Stimulated activated CD8-positive, alpha-beta memory T cell treated with anti-CD3 and anti-CD28 coated beads, Interleukin-12 subunit alpha, Interleukin-12 subunit beta, amount 100 ng/mL, for 24 hours (primary cell): ENCODE measurements around the gene HOXA10.

Experiments used
- DNase-seq: peaks from one replicate; pipeline ENCODE4 v3.0.0-alpha.2; 2020; ENCODE audit errors: extremely low read depth

Gene HOXA10

DNA sequence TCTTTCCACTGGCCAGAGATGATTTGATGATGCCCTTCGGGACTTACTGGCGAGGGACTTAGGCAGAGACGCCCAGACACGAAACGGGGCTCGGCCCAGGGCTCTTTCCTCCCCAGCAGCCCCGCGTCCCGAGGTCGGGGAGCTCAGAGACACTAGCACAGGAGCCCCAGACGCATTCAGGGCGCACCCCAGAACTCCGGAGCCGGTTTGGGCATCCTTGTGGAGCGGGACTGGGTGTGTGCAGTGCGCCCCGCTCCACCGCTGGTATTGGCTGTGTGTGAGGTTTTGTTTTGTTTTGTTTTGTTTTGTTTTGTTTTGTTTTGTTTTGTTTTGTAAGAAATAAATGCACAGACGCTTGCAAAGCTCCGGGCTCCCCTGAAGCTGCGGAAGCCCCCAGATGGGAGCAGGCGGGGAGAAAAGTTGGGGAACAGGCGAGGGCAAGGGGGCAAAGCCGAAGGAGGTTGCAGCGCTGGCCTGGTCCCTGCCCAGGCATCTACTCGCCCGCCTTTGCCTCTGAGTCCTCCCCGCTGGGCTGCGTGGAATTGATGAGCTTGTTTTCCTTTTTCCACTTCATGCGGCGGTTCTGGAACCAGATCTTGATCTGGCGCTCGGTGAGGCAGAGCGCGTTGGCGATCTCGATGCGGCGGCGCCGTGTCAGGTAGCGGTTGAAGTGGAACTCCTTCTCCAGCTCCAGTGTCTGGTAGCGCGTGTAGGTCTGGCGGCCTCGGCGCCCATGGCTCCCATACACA is 28.8 kb downstream of the HOXA10 start:
- DNase-seq = no peak

DNA sequence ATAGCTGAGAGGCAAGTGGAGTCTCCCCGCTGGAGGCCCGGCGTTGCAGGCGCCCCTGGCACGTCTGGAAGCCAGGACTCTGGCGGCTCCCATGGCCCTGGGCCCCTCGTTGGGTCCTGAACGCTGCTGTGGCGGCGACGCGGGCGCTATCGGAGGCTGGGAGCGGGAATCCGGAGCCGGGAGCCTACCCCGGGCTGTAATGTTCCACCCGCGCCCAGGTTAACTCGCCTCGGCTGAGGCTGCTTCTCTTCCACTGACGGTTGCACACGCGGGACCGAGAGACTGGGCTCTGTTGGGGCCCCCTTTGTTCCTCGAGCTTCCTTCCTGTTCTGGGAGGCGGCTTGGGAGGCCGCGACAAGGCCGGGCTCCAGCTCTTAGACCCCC is 29.3 kb downstream of the HOXA10 start:
- no peak for DNase-seq

DNA sequence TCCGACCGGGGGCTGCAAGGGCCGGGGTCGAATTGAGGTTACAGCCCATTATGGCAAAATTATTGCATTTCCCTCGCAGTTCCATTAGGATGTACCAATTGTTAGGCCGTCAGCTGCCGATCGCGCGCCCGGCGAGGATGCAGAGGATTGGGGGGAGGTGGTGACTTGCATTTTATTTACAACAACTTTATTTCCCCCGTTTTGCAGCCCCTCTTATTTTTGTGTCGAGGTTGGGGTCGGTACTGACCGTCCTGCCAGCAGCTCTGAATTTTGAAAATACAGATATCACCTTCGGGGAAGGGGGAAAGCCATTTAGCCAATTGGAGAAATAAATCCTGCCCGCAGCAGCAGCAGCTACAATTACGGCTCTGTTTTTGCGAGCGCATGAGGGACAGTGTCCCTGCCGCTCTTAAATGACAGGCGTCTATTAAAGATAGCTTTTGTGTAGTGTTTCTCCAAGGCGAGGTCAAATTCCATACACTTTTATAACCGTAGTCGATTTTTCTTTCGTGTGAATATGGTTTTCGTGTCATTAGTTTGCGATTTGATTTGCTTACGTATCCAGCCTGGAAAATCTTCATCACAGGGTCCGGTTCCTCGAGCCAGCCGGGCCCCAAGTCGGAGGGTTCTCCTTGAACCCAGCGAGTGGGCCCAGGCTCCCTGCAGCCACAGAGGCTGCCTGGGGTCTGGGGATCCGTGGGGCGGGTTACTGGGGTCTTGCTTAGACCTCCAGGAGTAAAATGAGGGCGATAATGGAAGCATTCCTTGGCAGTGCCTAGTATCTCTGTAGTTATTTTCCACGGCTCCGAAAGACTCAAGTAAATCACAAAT is 30.0 kb downstream of the HOXA10 start:
- DNase-seq = no peak

DNA sequence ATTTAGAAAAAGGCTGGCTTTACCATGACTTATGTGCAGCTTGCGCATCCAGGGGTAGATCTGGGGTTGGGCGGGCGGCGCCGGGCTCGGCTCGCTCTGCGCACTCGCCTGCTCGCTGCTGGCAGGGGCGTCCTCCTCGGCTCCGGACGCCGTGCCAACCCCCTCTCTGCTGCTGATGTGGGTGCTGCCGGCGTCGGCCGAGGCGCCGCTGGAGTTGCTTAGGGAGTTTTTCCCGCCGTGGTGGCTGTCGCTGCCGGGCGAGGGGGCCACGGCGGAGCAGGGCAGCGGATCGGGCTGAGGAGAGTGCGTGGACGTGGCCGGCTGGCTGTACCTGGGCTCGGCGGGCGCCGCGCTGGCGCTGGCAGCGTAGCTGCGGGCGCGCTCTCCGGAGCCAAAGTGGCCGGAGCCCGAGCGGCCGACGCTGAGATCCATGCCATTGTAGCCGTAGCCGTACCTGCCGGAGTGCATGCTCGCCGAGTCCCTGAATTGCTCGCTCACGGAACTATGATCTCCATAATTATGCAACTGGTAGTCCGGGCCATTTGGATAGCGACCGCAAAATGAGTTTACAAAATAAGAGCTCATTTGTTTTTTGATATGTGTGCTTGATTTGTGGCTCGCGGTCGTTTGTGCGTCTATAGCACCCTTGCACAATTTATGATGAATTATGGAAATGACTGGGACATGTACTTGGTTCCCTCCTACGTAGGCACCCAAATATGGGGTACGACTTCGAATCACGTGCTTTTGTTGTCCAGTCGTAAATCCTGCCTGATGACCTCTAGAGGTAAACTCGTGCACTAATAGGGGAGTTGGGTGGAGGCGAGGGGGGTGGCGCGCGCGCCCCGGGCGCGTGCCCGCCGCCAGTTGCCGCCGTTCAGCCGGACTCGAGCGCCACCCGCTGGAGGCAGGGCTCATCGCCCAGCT is 30.8 kb downstream of the HOXA10 start, which contains the start of gene HOXA5:
HOXA5 (minus strand) TSS at position 659 of the 927 bp plus-strand sequence; CDS start at position 585, 74 bp downstream.
- no peak for DNase-seq

DNA sequence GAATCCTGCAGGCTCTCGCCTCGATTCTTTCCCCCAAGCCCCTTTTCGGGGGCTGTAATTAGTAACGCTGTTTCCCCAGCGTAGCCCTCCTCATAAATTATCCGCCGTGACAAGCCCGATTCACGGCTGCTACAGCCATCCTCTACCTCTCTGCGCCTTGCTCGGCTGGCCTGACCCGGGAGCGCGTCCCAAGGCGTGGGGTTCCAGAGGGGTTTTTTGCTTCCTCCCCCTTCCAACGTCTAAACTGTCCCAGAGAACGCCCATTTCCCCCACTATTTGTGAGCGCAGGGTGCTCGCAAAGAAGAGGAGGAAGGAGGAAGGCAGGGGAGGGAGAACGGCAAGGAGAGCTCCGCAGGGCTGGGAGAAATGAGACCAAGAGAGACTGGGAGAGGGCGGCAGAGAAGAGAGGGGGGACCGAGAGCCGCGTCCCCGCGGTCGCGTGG is 31.5 kb downstream of the HOXA10 start:
- DNase-seq = no peak

DNA sequence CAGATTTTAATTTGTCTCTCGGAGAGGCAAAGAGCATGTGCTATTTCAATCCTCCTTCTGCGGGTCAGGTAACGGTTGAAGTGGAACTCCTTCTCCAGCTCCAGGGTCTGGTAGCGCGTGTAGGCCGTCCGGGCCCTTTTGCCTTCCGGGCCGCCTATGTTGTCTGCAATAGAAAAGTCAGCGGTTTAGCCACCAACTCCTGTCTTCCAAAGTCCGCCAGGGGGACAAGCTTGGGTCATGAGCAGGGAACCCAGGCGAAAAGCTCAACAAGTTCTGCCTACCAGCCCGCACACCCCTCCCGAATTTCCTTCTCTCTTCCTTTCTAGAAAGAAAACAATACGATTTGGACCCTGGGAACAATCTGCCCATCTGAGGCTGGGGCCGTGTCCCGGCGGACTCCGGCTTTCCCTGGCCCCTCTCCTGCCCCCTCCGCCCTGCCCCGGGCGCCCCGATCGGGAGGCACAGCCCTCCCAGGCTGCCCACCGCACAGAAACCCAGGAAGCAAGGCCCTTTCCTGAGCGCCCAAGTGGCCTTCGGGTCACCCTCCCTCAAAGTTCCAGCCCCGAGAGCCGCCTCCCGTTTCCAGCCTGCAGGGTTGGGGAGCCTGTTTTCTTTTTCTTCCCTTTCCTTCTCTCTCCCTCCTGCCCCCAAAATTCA is 32.1 kb downstream of the HOXA10 start:
- no peak for DNase-seq

DNA sequence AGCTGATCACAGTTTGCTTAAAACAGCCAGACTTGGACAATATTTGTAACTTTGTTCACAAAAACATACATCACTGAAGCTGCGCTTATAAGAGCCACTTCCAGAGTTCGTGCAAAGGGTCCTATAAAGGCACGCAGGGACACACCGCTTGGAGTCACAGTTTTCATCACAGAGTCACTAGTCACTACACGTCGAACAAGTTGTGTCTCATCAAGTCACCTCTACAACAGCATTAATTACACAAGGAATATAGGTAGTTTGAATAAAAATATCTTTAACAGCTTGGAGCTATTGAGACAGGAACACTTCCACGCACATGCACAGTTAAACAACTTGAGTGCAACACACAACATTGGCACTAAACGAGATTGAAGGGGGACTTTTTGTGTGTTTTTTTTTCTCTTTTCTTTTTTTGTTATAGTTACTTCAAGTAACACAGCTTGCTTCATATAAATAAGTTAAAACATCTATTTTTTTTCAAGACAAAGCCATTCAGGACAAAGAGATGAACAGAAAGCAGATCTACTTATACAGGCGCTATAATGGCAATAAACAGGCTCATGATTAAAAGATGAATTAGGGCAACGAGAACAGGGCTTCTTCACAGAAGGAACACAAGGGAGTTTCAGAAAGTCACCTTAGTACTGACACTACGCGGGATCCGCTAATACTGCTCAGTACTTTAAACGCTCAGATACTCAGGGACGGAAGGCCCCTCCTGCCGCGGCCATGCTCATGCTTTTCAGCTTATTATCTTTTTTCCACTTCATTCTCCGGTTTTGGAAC is 32.8 kb downstream of the HOXA10 start:
- DNase-seq = no peak

DNA sequence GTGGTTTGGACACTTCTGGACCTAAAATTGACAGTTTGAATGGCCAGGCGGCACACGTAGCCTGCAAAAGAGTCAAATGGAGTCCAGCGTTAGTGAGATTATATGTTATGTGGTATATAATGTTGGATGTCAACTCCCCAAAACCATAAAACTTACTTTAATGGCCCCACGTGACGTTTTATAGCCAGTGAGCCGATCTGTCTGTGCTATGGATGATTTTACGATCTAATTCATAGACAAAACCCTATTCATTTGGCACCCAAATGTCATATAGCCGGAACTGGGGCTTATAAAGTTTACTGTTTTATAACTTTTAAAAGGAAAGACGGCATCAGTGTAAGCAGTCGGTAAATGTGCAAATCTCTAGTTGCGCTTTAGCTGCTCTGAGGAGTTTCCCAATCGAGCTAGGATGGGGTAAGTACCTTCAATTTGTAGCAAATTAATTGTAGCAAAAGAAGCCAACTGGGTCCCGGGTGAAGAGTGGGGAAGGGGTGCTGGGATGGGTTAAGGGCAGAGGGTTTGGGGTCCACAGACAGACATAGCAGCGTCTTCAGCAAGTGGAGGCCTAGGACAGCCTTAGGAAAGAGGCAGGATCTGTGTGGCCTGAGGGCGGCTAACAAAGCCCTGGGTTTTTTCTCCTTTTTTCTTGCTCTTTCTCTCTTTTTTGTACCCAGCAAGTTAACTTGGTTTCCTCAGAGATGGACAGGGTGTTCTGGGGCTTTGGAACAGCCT is 33.8 kb downstream of the HOXA10 start:
- DNase-seq = no peak

DNA sequence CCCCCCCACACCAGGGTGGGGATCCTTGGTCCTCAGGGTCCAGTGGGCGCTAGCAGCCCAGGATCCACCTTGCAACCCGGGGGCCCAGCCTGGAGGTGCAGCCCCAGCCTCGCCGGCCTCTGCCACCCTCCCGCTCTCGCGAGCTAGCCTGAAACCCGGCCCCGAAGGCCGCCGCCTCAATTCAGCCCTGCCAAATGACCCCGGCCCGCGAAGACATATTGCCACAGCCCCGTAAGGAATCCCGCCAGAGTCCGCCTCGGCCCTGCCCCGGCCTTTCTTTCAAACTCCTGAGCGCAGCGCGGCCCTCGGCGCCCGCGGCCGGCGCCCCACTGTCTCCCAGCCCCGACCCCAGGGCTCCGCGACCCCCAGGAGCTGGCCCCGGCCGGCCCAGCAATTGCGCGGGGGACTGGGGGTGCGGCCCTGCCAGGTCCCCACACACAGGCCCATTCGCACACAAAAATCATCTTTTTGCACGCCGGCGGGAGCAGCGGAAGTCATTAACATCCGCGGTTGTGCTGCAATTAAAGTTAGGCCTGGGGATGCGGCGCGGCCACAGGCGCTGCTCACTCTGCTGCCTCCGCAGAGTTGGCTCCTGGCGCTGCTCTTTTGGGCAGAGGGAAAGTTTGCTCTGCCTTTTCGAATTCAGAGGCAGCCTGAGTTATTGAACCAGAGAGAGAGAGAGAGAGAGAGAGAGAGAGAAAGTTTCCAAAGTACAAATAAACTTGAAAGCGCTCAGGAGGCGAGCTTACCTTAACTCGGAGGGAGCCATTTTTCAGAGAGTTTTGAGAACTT is 34.6 kb downstream of the HOXA10 start:
- no peak for DNase-seq

DNA sequence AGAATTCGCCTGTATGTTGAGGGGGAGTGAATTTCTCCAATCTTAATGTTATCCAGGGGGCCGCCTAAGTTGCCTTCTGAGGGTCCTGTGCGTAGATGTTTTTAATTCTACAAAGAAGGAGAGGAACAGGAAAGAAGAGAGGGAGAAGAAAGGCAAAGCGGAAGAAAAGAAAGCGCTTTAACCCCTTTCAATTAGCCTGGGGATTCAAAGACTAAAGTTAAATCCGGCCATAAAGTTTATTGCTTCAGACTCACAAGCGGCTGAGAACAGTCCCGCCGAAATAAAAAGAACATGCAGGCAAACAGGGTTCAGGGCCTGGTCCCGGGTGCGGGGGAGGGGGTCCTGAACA is 35.2 kb downstream of the HOXA10 start:
- no peak for DNase-seq

DNA sequence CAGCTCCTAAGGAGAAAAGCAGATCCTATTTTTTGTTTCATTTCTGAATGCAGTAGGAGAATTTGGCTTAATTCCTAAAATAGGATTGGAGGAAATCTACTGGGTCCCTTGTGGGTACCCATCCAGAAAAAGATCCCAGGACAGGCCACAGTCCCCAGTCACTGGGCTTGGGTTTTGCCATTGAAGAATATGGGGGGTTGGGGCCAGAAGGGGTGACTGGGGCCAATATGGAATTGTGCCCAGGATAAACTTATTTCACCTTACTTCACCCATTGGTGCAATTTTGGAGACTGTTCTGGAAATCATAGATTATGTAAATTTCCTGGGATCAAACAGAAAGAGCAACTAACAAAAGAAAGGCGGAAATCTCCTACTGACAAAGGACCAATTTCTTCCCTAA is 35.6 kb downstream of the HOXA10 start:
- no peak for DNase-seq

DNA sequence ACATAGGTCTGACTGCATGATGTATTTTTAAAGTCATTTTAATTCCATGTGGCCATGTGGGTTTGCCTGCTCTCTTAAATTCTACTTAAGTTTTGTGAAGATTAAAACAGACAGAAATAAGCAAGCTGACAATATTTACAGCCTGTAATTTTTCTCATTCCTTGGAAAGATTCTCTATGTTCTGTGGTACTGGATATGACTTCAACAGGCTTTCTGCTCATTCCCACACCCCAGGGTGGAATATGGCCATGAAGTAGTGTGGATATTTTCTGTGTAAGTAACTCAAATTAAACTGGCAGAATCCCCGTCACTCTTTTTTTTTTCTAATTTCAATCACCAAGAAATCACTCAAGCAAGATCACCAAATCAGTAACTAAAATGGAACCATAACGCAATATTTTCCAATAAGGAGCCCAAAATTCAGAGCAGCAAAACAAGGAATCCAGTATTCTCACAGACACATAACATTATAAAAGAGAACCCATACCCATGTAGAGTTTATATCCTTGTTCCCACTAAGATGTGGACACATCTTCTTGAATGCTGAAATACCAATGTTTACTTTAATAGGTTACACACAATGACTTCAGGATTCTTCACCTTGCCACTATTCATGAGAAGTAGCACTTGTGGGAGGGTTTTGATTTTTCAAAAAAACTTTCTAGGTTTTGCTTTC is 36.3 kb downstream of the HOXA10 start:
- DNase-seq = no peak

DNA sequence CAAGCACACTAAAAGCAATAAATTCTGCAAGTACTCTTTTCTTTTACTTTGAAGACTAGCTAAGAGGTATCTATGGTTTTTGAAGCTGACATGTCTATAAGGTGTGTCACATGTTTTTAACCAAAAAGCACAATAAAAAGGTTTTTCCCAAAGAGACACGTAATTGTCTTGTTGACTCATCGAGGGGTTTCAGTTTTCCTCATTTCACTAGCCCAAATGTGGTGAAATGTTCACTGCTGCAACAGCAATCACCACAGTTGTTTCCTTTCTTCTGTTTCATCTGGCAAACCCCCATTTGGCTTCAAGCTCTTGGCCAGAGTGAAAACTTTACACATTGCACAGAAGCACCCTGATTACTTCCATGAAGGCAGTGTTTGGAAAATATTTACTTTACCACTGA is 39.7 kb downstream of the HOXA10 start:
- no peak for DNase-seq

DNA sequence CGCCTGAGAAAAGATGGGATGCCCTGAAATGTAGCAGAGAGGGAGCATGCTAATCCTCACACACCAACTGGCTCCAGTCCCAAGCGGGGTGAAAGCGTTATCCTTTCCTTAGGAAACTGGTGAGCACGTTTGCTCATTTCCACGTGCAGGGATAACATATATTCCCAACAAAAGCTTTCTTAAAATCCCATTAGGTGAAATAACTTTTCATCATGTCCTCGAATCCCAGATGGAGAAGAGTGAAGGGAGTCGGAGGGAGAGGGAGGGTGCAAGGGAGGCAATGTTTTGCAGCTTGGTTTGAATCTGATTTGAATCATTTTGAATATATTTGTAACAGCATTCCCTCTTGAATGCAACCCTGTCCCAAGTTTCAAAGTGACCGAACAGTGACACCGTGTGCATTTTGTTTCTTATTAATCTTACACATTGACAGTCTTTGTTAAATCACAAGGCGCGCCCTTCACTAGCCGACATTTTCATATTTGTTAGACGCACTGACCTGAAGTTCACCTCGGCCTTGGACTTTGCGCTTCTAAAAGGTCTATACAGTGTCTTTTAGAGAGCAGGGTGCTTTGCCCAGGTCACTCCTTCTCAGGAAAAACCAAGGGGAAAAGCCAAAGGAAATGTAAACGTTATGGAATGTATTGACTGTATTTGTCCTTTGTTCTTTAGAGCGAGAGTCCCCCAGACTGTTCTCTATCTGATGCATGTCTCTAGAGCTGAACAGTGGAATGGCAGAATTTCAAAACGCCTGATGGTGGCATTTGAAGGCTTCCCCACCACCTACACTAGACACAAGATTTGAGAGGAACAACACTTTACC is 40.5 kb downstream of the HOXA10 start:
- no peak for DNase-seq

DNA sequence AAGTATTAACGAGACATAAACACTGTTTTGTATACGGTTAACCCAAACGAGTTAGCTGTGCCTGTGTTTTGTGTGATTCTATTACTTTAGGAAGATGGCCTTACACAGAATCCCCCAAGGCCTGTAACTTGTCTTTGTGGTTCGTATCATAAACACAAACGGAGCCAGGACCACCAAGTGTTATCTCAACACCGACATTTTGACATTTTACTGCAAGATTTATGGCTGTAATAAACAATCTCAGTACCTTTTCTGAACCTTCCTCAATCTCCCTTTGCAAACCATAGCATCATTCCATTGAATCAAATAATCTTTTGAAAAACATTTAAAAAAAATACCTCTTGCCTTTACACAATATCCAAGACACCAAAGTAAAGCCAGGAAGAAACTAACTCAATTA is 41.1 kb downstream of the HOXA10 start:
- DNase-seq = no peak

DNA sequence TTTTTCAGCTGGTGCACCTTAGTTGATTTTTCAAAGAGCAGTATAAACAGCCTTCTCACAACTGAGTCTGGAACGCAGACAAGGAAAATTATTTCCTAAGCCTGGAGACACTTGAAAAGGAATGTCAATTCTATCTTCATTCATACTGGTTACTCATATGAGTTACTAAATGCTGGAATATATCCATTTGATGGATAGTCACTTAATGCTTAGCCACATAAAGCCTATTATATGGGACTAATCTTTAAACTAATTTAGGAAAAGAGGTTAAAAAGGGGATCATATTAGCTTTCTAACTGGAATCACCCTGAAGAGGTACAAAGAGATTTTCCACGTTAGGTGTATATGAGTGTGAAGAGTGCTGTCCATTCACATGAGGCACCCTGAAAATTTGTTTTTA is 41.9 kb downstream of the HOXA10 start:
- no peak for DNase-seq

DNA sequence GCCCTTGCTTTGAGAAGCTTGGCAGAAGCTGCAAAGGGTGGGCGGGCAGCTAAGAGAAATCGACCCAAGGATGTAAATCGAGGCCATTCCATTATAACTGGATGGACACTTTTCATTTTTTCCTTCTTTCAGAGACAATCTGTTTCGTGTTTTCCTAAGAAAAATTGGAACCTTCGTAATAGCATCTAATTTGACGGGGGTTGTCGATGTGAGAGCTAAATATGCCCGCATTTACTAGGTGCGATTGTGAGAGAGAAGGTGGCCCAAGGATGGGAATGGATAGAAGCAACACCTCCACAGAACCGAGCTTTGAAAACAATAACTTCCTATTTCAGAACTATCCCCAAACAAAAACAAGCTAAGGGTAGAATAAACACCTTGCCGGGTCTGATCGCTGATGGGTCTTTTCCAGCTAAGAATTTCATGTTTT is 42.7 kb downstream of the HOXA10 start:
- DNase-seq = no peak
